Spleen (tissue), 7 donors: ENCODE measurements around the gene CGREF1.

Experiments
- POLR2A ChIP-seq, 3 donors: fragments of 450-650 bp; IDR thresholded peaks; one replicate each; pipeline ENCODE4 v1.5.1; 2017; ENCODE audit warnings: antibody characterized with exemption in 3 of 3, mild to moderate bottlenecking in 1 of 3
- TF ChIP-seq, protein P1 (sequence below), 11 experiments: fragments of 200-600 bp in 7 of 11; fragments of 450-650 bp in 4 of 11; sonication (generic) in 4 of 11; IDR thresholded peaks in 8 of 11; conservative IDR thresholded peaks in 3 of 11; 1 replicate in 7 of 11; 2 replicates in 4 of 11; pipeline versions ENCODE4 v1.4.0 to v1.8.0; 2016 to 2021; ENCODE audit warnings: antibody characterized with exemption in 11 of 11, inconsistent platforms in 4 of 11, mild to moderate bottlenecking in 1 of 11
- donor health status: DM: no; HTN: no; CAD: no; lungs with moderate emphysema.
- donor health status: DM: no; HTN: no; CAD: no.
- donor health status: DM: no; HTN: no; CAD: no.

DNA sequence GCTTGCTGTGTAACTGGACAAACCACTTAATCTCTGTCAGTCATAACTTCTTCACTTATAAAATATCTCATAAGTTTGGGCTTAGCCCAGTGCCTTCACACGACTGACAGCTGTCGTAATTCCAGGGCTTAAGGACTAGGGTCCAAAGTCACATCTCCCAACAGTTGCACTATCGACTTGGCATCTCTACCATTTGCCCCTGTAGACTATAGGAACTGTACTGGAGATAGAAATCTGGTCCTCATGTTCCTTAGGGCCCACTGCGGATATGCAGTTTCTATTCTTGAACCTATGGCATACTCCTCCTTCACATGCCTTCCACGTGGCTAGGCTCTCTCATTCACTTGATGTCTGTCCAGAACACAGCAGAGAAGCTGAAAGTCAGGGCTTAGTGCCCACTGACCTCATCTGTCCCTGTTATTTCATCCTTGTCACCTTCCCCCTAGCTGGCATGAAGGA is 7.4 kb upstream of the CGREF1 start:
- TF ChIP-seq, protein P1, sequence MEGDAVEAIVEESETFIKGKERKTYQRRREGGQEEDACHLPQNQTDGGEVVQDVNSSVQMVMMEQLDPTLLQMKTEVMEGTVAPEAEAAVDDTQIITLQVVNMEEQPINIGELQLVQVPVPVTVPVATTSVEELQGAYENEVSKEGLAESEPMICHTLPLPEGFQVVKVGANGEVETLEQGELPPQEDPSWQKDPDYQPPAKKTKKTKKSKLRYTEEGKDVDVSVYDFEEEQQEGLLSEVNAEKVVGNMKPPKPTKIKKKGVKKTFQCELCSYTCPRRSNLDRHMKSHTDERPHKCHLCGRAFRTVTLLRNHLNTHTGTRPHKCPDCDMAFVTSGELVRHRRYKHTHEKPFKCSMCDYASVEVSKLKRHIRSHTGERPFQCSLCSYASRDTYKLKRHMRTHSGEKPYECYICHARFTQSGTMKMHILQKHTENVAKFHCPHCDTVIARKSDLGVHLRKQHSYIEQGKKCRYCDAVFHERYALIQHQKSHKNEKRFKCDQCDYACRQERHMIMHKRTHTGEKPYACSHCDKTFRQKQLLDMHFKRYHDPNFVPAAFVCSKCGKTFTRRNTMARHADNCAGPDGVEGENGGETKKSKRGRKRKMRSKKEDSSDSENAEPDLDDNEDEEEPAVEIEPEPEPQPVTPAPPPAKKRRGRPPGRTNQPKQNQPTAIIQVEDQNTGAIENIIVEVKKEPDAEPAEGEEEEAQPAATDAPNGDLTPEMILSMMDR (IDR thresholded peaks at IDR 0.05 in 8 of 11, conservative IDR thresholded peaks at IDR 0.05 in 3 of 11) = no peak
- no peak for TF ChIP-seq POLR2A (IDR thresholded peaks at IDR 0.05)
